Nephron progenitor cell (in vitro differentiated cells): ENCODE measurements around the gene ZNF37A.
"Not testable (repeated sequence)": the region's sequence is repeated elsewhere in the genome, so short reads cannot be mapped to it uniquely, and the experiment has no call there.

Experiments used
- DNase-seq: peaks from one replicate; pipeline ENCODE4 v3.0.0; 2021
- H3K27ac Mint-ChIP-seq: 2 replicates; pipeline ENCODE4 v1.8.0; 2021; ENCODE audit warnings: mild to moderate bottlenecking, moderate library complexity, mixed read lengths
- H3K27me3 Mint-ChIP-seq: 2 replicates; pipeline ENCODE4 v1.8.0; 2021; ENCODE audit warnings: mild to moderate bottlenecking, low read depth, mixed read lengths; ENCODE audit not compliant: poor library complexity
- H3K36me3 Mint-ChIP-seq: 2 replicates; pipeline ENCODE4 v1.8.0; 2021; ENCODE audit warnings: low read depth, mixed read lengths
- H3K4me1 Mint-ChIP-seq: 2 replicates; pipeline ENCODE4 v1.8.0; 2021; ENCODE audit warnings: mixed read lengths
- H3K4me3 Mint-ChIP-seq: 2 replicates; pipeline ENCODE4 v1.8.0; 2021; ENCODE audit warnings: mild to moderate bottlenecking, moderate library complexity, mixed read lengths
- H3K9me3 Mint-ChIP-seq: 2 replicates; pipeline ENCODE4 v1.8.0; 2021; ENCODE audit warnings: mild to moderate bottlenecking, moderate library complexity, mixed read lengths
- CTCF ChIP-seq: fragments of 200-600 bp; sonication (generic); IDR thresholded peaks from 2 replicates; pipeline ENCODE4 v1.5.0; 2021; ENCODE audit warnings: antibody characterized with exemption

Gene ZNF37A

GRCh38 chr10:38094158-38094926 is at the start of gene ZNF37A:
ZNF37A (plus strand) TSS chr10:38094337; CDS start chr10:38096618, 2,281 bp downstream.
- Mint-ChIP-seq H3K4me3 (peak within 1 kb of the TSS; percentile 82), H3K27ac (peak within 1 kb of the TSS; percentile 69), H3K9me3 (peaks cover 80% of the 10 kb centered on the region), H3K36me3 (peaks cover 53% of the 10 kb centered on the region), H3K4me1 (peaks cover 10% of the 10 kb centered on the region), H3K27me3 (peaks cover 7% of the 10 kb centered on the region)
- no peak for TF ChIP-seq CTCF
- peak; percentile 75 for DNase-seq

GRCh38 chr10:38045129-38045528 is 49.0 kb upstream of the ZNF37A start:
- no peak for DNase-seq
- TF ChIP-seq CTCF: no peak
- no peak overlapping the region for H3K4me3 Mint-ChIP-seq
- H3K36me3 Mint-ChIP-seq: peaks cover 100% of the 10 kb centered on the region
- no peaks in the 10 kb centered on the region for H3K4me1 Mint-ChIP-seq
- peaks cover 91% of the 10 kb centered on the region for H3K9me3 Mint-ChIP-seq
- no peak overlapping the region for H3K27ac Mint-ChIP-seq
- H3K27me3 Mint-ChIP-seq: peaks cover 2% of the 10 kb centered on the region

GRCh38 chr10:38047666-38048065 is 46.5 kb upstream of the ZNF37A start:
- TF ChIP-seq CTCF: no peak
- H3K27ac Mint-ChIP-seq: no peak overlapping the region
- H3K4me1 Mint-ChIP-seq: no peaks in the 10 kb centered on the region
- DNase-seq: no peak
- H3K27me3 Mint-ChIP-seq: no peaks in the 10 kb centered on the region
- H3K4me3 Mint-ChIP-seq: no peak overlapping the region
- peaks cover 100% of the 10 kb centered on the region for H3K36me3 Mint-ChIP-seq
- peaks cover 89% of the 10 kb centered on the region for H3K9me3 Mint-ChIP-seq

GRCh38 chr10:38050212-38050611 is 43.9 kb upstream of the ZNF37A start:
- Mint-ChIP-seq H3K4me1 (no peaks in the 10 kb centered on the region), H3K36me3 (peaks cover 100% of the 10 kb centered on the region), H3K9me3 (peaks cover 92% of the 10 kb centered on the region), H3K27me3 (no peaks in the 10 kb centered on the region), H3K27ac (no peak overlapping the region), H3K4me3 (no peak overlapping the region)
- TF ChIP-seq CTCF: no peak
- no peak for DNase-seq

- H3K36me3 Mint-ChIP-seq: peaks cover 100% of the 10 kb centered on the region
- H3K27ac Mint-ChIP-seq: no peak overlapping the region
- no peak overlapping the region for H3K4me3 Mint-ChIP-seq
- DNase-seq: no peak
- peaks cover 92% of the 10 kb centered on the region for H3K9me3 Mint-ChIP-seq
- H3K4me1 Mint-ChIP-seq: no peaks in the 10 kb centered on the region
- H3K27me3 Mint-ChIP-seq: no peaks in the 10 kb centered on the region
- no peak for TF ChIP-seq CTCF
Observed at GRCh38 chr10:38054361-38054797, 39.8 kb upstream of the ZNF37A start.

GRCh38 chr10:38055274-38055894 is 38.8 kb upstream of the ZNF37A start:
- not testable (repeated sequence) for H3K4me1 Mint-ChIP-seq, H3K27me3 Mint-ChIP-seq, H3K4me3 Mint-ChIP-seq, DNase-seq, H3K27ac Mint-ChIP-seq
- Mint-ChIP-seq H3K9me3 (peaks cover 89% of the 10 kb centered on the region), H3K36me3 (peaks cover 100% of the 10 kb centered on the region)

GRCh38 chr10:38069663-38070062 is 24.5 kb upstream of the ZNF37A start:
- H3K9me3 Mint-ChIP-seq: peaks cover 72% of the 10 kb centered on the region
- not testable (repeated sequence) for H3K4me3 Mint-ChIP-seq, H3K27me3 Mint-ChIP-seq, H3K36me3 Mint-ChIP-seq, DNase-seq, H3K4me1 Mint-ChIP-seq, H3K27ac Mint-ChIP-seq
